Left lung (tissue), 10 donors: ENCODE results near the gene SNRPA. TPM values are rescaled to one million over a fixed set of nuclear protein-coding genes. Genes with fewer than 3 reads are reported as not detected.

Experiments used
- ATAC-seq: fragments of 200-7000 bp; cut with Tn5 transposase; one replicate; pipeline ENCODE4 v1.9.1; 2020; ENCODE audit warnings: moderate library complexity
- DNase-seq, 4 donors: peaks; one replicate each; pipeline ENCODE4 v3.0.0-alpha.2; 2013 to 2020
- H3K27ac ChIP-seq, 2 donors: fragments of 200-600 bp; sonication (generic) in 1 of 2; one replicate each; pipeline versions ENCODE4 v1.5.0 to v1.8.0; 2020 to 2021
- H3K27me3 ChIP-seq, 2 donors: fragments of 200-600 bp; sonication (generic) in 1 of 2; one replicate each; pipeline versions ENCODE4 v1.5.0 to v1.8.0; 2020 to 2021
- H3K36me3 ChIP-seq, 2 donors: fragments of 200-600 bp; sonication (generic) in 1 of 2; one replicate each; pipeline versions ENCODE4 v1.5.0 to v1.8.0; 2020 to 2021
- H3K4me1 ChIP-seq, 2 donors: fragments of 200-600 bp; one replicate each; pipeline ENCODE4 v1.8.0; 2021
- H3K4me3 ChIP-seq, 2 donors: fragments of 200-600 bp; sonication (generic) in 1 of 2; one replicate each; pipeline versions ENCODE4 v1.5.0 to v1.8.0; 2020 to 2021; ENCODE audit warnings: mild to moderate bottlenecking in 1 of 2
- H3K9me3 ChIP-seq, 2 donors: fragments of 200-600 bp; sonication (generic) in 1 of 2; one replicate each; pipeline versions ENCODE4 v1.5.0 to v1.8.0; 2020 to 2021
- intact Hi-C, 2 donors: fragments of 100-400 bp; cut with DNase I; formaldehyde crosslinking; loops; one replicate each; pipeline versions ENCODE4 v1.11.2 to v1.14.2; 2022
- polyA plus RNA-seq, 6 donors: library from polyadenylated mRNA; unstranded; fragments of 120-200 nt; gene quantifications; one replicate each; pipeline ENCODE4 v1.2.1, GENCODE V29; 2013; ENCODE audit not compliant: insufficient read length in 6 of 6
- total RNA-seq, 2 donors: library from RNA; stranded (reverse); fragmentation: NEBNext Ultra II Directional; extraction: Animal tissue kit (Norgen Biotek cat#: 25700); gene quantifications; one replicate each; pipeline ENCODE4 v1.2.1, GENCODE V29; 2021
- TF ChIP-seq, protein P1 (sequence below), 2 donors: fragments of 200-600 bp; sonication (generic) in 1 of 2; IDR thresholded peaks; one replicate each; pipeline versions ENCODE4 v1.5.0 to v1.8.0; 2021; ENCODE audit warnings: antibody characterized with exemption in 2 of 2
- donor health status: DM: no; HTN: yes; CAD: no.
- donor health status: DM: no; HTN: no; CAD: no.

Gene SNRPA
- total and polyA plus RNA-seq, 8 donors, result 46.1 to 126 (median 112) TPM

DNA sequence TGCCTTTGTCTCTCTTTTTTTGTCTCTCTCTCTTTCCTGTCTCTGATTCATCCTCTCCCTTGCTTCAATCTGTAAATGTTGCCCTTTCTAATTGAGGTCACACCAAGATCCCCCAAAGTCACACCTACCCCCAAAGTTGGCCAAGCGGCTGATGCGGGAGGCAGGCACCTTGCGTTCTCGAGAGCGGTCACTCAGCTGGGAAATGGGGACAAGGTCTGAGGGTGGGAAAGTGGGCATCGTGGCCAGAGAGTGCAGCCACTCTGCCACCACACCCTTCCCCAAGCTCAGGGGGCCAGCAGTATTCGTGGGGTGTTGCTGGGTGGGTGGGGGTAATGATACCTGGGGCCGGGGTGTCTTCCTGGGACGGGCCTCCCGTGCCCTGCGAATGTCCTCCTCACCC lies 37.1 kb upstream of the SNRPA start:
- intact Hi-C loops, result no loop called here
- DNase-seq (no peak), ATAC-seq (no peak)
- Histone ChIP-seq H3K4me1 (peaks cover 12 to 44% of the 10 kb centered on the region in 2 donors), H3K27ac (peak overlapping the region in 1 of 2 donors; percentile 94), H3K27me3 (no peaks in the 10 kb centered on the region), H3K4me3 (peak overlapping the region in 1 of 2 donors; percentile 91), H3K36me3 (peaks cover 0 to 32% of the 10 kb centered on the region in 2 donors), H3K9me3 (no peaks in the 10 kb centered on the region)
- TF ChIP-seq, protein P1, sequence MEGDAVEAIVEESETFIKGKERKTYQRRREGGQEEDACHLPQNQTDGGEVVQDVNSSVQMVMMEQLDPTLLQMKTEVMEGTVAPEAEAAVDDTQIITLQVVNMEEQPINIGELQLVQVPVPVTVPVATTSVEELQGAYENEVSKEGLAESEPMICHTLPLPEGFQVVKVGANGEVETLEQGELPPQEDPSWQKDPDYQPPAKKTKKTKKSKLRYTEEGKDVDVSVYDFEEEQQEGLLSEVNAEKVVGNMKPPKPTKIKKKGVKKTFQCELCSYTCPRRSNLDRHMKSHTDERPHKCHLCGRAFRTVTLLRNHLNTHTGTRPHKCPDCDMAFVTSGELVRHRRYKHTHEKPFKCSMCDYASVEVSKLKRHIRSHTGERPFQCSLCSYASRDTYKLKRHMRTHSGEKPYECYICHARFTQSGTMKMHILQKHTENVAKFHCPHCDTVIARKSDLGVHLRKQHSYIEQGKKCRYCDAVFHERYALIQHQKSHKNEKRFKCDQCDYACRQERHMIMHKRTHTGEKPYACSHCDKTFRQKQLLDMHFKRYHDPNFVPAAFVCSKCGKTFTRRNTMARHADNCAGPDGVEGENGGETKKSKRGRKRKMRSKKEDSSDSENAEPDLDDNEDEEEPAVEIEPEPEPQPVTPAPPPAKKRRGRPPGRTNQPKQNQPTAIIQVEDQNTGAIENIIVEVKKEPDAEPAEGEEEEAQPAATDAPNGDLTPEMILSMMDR (IDR thresholded peaks at IDR 0.05), result no peak

DNA sequence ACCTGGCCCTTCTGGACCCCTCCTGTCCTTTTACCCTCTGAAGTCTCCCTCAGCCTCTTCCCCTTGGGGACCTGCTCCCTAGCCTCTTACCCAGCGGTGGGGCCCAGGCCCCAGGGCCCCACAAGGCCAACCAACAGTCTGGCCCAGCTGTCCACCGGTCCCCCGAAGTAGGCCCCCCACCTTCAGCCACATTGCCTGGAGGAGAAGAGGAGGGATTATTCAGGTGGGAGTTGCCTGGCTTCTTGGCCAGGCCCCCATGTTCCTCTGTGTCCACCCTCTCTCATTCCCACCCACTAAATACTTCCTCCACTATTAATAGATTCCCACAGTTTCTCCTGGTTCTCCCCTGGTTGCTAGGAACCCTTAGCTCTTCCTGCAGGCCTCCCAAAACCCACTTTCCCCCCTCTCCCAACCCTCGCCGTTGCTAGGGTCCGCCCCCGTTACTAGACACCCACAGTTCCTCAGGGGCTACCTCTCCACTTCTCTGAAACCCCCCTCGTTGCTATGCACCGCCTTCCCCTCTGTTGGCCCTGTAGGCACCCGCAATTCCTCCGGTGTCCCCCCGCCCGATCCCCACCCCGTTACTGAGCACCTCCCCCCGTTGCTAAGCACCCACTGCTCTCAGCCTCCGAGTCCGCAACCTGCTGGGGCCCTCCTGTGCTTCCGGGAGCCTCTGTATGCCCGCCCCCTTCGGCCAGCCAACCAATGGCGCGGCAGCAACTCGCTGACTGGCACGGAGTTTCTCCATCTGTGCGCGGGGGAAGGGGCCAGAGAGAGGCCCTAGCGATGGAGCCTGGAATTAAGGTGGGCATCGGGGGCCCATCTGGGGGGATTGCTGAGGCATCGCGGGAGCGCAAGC lies 36.3 kb upstream of the SNRPA start:
- TF ChIP-seq, protein P1 (IDR thresholded peaks at IDR 0.05), result no peak
- Histone ChIP-seq H3K9me3 (no peaks in the 10 kb centered on the region), H3K36me3 (peaks cover 0 to 24% of the 10 kb centered on the region in 2 donors), H3K4me3 (peak overlapping the region; percentile 61 to 91), H3K4me1 (peaks cover 16 to 51% of the 10 kb centered on the region in 2 donors), H3K27me3 (no peaks in the 10 kb centered on the region), H3K27ac (peak overlapping the region; percentile 92 to 94)
- peak; percentile 76 for ATAC-seq
- intact Hi-C loops, result no loop called here
- peak; percentile 91 to 97 (median 94) for DNase-seq

DNA sequence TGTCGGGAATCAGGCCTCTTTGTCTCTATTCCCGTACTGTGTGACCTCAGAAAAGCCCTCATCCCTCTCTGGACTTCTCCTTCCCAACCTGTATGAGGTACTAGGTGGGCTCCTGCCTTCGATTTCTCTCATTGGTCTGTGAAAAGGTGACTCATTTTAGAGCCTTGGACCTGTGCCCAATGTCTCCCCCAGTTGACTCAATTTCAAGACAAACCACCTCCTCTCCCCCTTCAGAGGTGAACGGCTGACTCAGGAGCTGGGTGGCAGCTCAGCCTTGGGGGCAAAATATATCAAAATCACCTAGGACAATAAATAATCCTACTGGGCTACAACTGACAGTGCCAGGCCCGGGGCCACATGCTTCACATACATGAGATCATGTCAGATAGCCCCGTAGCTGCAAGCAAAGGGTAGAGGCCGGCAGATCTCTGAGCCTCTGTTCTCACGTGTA lies 34.9 kb upstream of the SNRPA start:
- Histone ChIP-seq H3K27ac (peak overlapping the region; percentile 92 to 94), H3K4me3 (peak overlapping the region; percentile 61 to 91), H3K4me1 (peaks cover 29 to 65% of the 10 kb centered on the region in 2 donors), H3K36me3 (peaks cover 0 to 12% of the 10 kb centered on the region in 2 donors), H3K9me3 (no peaks in the 10 kb centered on the region), H3K27me3 (no peaks in the 10 kb centered on the region)
- DNase-seq (peak in 1 of 4 donors; percentile 42), ATAC-seq (no peak)
- TF ChIP-seq, protein P1 (IDR thresholded peaks at IDR 0.05), result no peak
- intact Hi-C loops, result no loop called here

DNA sequence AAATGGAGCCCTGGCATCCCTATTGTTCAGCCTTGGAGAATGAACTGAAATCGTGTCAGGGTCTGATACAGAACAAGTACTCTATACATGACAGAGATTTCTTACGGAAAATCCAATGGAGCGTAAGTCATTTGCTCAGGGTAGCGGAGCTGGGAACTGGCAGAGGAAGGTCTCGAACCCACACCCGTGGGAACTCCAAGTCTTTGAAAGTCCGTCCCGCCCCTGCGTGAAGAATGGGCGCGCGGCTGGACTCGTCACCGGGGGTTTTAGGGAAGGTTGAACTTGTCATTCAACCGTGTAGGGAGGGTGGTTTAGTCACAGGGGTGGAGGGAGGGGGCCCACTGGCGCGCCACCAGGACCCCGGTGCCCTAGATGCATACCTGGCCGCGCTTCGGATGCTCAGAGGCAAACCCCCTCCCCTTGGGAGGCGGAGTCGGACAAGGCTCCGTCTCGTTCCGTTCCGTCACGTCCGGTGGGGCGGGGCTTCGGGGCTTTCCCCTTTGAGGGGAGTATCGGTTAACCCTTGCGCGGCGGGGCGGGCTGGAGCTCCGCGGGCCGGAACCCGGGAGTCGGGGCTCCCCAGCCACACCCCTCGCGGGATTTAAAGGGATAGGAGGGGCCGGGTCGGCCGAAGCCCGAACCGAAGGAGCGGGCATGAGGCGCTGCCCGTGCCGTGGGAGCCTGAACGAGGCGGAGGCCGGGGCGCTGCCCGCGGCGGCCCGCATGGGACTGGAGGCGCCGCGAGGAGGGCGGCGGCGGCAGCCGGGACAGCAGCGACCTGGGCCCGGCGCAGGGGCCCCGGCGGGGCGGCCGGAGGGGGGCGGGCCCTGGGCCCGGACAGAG lies 34.3 kb upstream of the SNRPA start, which contains the start of the genes COQ8B and ITPKC:
TSS of gene COQ8B (minus strand) at position 405 of the 843 bp plus-strand sequence. CDS start 2,254 bp downstream, outside the sequence.
TSS of gene ITPKC (plus strand) at position 631 of the 843 bp plus-strand sequence. CDS start at position 655, 24 bp downstream.
- Histone ChIP-seq H3K27me3 (no peaks in the 10 kb centered on the region), H3K27ac (peak within 1 kb of the TSS; percentile 92 to 94), H3K36me3 (peaks cover 0 to 13% of the 10 kb centered on the region in 2 donors), H3K4me3 (peak within 1 kb of the TSS; percentile 61 to 91), H3K4me1 (peaks cover 35 to 72% of the 10 kb centered on the region in 2 donors), H3K9me3 (no peaks in the 10 kb centered on the region)
- intact Hi-C loops, result no loop called here
- DNase-seq, result peak; percentile 98 to 100 (median 100)
- TF ChIP-seq, protein P1 (IDR thresholded peaks at IDR 0.05), result peak in 1 of 2 donors; percentile 20
- ATAC-seq, result peak; percentile 72
